A172 (cell line): Measurements from ENCODE around the gene ANKS1B. TPM values are rescaled to one million over a fixed set of nuclear protein-coding genes. Genes with fewer than 3 reads are reported as not detected.
A peak's percentile ranks its signal among the peaks of the same experiment; 100 is the strongest.

Source experiments
- DNase-seq: peaks from one replicate; pipeline ENCODE4 v3.0.0-alpha.2; 2015; ENCODE audit warnings: low spot score
- total RNA-seq: library from RNA; depleted of rRNA; stranded (reverse); fragments of >200 nt; shearing (Covaris generic); gene quantifications from 2 replicates; pipeline ENCODE4 v1.2.3, GENCODE V29; 2014

ANKS1B gene
- total RNA-seq, 1 experiment from 2014 or later, result 0.24 TPM

DNA sequence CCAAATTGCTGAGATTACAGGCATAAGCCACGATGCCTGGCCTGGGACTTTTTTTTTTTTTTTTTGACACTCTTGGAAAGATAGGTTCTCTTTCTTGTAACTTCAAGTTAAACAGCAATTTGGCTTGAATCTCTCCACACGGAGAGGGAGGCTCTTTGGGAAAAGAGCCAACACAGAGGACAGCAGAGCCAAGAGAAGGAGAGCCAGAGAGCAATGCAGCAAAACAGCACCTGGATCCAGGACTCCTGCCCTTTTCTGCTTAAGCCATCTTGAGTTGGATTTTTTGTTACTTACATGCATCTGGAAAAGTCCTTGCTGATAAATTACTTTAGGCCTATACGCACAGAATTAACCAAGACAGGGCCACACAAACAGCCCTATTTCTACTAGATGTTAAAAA is 1162.9 kb downstream of the ANKS1B start:
- no peak for DNase-seq

GRCh38 chr12:98821232-98821631 is 1163.5 kb downstream of the ANKS1B start:
- DNase-seq, result no peak

- DNase-seq, result no peak
These were observed 1164.8 kb downstream of the ANKS1B start for GRCh38 chr12:98819821-98820404.

- no peak for DNase-seq
These were observed 1165.7 kb downstream of the ANKS1B start for GRCh38 chr12:98819071-98819470.

DNA sequence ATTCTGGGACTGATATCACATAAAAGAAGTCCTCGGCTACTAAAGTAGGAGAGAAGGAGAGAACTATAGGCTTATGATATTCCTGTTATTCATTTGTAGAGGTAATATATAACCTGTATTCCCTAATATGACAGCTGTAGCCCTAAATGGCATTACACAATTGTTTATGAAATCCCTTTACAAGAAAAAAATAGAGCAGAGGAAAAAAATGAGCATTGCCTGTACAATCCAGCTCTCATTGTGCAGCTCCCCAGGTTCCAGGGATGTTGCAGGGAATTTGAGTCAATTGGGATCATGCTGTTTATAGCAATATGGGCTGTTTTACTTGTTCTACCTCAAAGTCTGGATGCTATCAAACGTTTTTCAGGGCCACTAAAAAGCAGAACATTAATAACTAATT is 1166.5 kb downstream of the ANKS1B start:
- DNase-seq, result no peak

- DNase-seq, result no peak
These were observed 1167.0 kb downstream of the ANKS1B start for GRCh38 chr12:98817742-98818141.

DNA sequence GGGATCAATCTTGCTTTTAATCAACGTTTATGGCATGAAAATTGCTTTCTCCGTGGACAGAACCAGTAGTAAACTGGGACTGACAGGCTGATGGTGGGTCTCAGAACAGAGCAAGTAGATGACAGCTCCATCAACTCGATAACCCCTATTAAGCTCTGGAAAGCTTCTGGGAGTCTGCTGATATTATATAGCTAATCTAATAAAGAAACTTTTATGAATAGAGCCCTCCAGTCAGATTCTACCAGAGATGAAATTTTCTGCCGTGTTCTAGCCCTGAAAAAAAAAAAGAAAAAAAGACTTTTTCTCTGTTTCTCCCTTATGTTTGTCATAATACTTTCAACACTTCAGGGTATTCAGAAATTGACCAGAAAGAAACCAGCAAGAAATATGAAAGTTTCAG is 1168.0 kb downstream of the ANKS1B start:
- no peak for DNase-seq

DNA sequence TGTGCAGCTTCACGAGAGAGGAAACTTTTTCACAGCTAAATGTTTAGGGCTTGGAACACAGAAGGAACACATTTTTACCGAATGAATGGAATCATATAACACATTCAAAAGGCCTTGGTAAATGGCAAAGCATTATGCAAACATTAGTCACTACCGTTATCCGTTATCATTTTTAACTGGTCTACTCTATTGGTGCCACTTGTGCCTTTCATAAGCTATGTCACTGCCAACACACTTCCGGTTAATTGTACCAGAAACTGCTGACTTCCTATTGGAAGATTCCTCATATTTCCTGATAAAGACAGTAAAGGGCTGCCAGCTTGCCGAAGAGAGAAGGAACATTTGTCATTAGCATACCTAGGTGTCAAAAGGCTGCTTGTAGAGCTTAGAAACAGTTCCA is 1170.5 kb downstream of the ANKS1B start:
- DNase-seq, result peak; percentile 64

DNA sequence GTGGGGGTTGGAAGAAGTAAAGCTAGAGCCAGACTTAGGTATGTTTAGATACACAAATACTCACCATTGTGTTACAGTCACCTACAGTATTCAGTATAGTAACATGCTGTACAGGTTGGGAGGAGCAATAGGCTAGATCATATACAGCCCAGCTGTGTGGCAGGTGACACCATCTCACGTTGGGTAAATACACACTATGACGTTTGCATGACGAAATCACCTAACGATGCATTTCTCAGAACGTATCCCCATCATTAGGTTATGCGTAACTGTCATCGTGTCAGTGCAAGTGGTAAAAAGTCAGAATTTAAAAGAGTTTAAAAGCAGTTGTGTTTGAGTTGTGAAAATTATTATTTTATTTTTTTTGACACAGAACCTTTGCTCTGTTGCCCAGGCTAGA is 1172.5 kb downstream of the ANKS1B start:
- no peak for DNase-seq

DNA sequence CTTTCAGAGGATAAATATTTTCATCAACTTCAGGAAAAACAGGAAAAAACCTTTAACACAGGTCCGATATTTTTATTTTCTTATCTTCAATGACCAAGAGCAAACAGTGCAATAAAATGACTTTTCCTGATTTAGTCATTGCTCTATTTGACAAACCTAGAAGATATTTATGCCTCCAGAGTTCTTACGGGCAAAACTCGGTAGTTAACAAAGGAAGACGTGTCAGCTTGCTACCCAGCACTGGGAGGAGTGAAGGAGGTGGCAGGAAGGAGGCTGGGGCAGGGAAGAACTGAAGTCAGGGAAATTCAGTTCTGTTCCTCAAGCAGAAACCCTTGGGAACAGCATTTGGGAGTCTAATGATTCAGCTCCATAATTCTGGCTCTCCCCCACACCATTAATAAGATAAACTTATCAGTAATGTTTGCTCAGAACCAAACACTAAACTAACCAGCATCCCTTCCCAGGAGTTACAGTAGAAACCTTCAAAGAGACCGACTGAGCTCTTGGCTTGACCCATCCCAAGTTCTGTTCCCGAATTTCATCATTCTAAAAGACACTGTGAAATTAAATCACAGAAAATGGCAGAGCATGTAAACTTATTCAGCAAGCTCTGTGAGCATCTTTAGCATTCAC is 1176.4 kb downstream of the ANKS1B start:
- no peak for DNase-seq

DNA sequence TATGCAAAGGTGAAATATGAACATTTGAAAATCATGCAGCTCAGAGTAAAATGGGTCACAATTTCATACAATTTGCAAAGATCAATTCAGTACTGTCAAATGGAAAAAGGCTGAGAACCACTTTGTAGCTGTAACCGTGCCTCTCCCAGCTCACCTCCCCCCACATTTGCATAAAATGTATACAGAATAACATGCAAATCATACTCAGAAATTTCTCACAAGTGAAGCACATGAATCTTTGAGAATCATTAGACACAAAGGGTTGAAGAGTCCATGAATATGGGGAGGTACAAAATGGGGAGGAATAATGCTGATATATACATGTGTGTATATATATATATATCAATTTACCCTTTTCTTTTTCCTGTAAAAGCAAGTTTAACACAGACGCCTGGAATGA is 1177.5 kb downstream of the ANKS1B start:
- DNase-seq, result no peak

DNA sequence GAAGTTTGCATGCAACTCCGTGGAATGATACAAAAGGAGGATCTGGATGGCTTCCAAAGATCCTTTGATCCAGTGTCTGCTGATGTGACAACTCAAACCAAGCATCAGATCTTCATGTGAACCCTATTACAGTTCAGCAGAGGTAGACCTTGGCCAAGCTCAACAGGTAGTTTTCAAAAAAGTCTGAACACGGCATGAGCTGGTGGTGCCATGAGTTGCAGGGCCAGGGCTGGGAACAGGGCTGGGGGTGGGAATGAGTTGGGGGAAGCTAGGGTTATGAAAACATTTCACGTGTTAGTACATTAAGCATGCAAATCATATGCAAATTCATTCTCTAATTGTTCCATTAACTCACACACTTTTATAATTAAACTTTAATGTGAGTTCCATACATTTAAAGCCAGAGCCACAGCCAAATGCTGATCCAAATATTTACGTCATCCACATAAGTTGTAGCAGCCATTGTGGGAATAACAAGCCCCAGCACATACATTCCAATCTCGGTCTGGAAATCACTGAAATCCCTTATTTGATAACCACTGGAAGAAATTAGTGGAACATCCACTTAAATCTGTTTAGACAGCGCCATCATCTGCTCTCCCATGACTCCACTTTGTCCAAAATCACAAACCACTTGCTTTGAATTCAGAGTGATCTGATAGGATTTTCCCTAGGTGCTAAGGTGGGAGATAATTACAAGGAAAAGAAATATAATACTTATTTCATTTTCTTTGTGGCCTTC is 1181.1 kb downstream of the ANKS1B start:
- no peak for DNase-seq

DNA sequence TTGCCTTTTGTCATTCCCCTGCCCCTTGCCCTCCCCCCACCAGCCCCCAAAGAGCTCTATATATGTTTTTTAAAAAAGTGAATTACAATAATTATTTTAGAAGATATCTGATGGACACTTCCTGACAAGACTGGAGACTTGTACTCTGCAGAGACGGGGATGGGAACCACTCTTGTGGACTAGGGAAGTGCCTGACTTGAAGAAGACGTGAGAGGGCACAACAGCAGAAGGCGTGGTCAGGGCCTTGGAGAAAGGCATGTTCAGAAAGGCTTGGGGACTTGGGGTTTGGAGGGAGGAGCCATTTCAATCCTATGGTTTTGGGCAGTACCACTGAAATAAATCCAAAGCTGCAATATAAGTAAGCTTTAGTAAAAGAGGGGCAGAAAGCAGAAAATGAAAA is 1184.9 kb downstream of the ANKS1B start:
- no peak for DNase-seq

DNA sequence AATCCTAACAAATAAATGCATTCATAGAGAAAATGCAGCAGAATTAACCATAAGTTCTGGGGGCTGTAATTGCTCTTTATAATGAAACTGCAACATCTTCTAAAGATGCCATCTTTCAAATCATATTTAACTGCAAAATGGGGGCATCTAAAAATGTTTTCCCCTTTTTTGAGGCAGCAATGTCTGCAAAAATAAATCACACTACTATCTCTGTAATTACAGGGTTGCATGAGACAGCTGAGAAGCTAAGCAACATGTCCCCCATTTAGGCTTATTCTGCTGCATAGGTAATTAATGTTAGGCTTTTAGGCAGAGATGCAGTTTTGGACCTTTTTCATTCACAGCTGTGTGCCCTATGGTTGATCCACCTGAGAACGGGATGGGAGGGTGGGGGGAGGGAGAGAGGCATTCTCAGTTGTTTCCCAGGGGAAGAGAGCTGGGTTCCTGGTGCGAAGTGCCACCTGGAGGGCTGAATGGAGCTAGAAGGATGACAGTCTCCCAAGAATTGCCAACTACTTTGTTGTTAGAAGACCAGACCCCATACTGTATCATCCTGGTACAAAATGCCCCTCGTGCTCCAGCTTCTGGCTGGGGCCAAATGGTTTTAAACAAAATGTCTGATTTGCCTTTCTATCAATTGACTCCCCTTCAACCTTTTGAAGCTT is 1185.5 kb downstream of the ANKS1B start:
- DNase-seq, result no peak

DNA sequence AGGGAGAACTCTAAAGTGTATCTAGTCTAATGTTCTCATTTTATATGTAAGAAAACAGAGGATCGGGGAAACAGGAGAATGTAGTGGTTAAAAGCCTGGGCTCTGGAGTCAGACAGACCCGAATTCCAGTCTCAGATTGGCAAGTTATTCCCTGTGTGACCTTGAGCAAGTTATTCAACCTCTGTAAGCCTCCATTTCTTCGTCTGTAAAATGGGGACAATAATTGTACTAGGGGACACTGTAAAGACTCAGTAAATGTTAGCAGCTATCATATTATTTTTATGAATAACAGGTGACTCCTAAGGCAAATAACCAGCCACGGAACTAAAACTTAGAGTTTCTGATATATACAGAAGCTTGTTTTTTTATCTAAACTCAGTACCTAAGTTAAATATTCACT is 1187.5 kb downstream of the ANKS1B start:
- DNase-seq, result no peak

DNA sequence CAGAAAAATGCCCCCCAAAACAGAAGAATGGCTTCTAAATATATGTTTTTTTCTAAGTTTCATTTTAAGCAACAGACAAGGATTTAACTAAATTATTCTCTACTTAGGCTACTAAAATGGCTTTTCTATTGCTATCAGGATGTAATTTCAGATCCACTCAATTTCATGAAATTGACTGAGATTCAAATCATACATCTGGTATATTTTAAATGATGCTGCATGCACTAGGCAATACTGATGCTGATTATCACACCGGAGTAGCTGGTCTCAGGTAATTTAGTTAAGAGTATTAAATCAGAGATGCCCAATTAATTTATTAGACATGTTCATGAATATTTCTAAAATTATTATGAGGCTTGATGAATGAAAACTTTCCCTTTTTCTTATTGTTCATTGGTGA is 1188.0 kb downstream of the ANKS1B start:
- DNase-seq, result no peak

DNA sequence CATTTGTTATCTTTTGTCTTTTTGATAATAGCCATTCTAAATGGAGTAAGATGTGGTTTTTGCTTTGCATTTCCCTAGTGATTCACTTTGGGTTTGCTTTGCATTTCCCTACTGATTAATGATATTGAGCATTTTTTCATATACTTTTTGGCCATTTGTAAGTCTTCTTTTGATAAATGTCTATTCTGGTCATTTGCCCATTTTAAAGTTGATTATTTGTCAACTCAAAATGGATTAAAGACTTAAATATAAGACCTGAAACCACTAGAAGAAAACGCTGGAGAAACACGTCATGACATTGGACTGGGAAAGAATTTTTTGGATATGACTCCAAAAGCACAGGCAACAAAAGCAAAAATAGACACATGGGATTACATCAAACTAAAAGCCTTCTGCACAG is 1191.6 kb downstream of the ANKS1B start:
- no peak for DNase-seq

DNA sequence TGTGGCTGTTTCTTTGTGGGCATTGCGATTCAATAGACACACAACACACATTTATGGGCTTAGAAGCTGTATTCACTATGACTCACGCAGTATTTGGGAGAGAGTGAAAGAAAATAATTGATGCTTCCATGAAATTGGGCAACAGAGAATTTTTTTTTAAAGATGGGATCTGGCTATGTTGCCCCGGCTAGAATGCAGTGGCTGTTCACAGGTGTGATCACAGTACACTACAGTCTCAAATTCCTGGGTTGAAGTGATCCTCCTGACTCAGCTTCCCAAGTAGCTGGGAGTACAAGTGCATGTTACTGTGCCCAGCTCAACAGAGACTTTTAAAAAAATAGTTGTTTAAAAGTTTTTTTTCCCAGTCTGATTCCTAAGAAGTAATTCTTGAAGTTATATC is 1193.3 kb downstream of the ANKS1B start:
- no peak for DNase-seq

GRCh38 chr12:98788396-98788795 is 1196.3 kb downstream of the ANKS1B start:
- no peak for DNase-seq

- no peak for DNase-seq
These were observed 1198.1 kb downstream of the ANKS1B start for GRCh38 chr12:98786653-98787052.

DNA sequence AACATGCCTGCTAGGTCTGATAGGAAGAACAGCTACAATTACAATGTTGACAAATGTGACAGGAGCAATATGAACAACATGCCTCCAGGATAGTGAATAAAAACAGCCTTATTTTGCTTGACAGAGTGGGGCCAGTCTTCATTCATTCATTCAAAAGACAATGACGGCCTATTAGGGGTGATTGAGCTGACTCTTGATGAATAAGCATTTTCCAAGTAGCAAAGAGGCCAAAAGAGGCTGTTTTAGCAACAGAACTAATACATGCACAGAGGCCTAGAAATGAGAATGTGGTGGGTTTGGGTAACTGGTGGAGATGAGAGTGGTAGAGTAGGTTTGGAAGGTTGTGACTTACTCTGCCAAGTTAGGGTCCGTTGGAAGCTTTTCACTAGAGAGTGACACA is 1201.3 kb downstream of the ANKS1B start:
- DNase-seq, result no peak

DNA sequence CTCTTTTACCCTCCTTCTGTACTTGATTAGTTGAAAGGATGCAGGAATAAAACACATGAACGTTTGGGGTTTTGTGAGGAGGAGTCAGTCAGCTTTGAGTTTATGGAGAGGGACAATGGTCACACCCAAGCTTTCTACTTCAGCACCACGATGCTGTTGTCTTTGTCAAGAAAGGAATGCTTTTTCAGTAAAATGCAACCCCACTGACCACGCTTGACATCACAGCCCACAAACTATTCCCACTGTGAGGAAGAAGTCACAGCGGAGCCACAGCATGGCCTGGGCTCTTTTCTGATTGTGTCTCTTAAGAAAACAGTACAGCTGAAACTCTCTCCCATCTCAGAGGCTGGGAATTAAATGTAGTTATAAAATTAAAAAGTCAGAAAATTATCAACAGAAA is 1204.5 kb downstream of the ANKS1B start:
- DNase-seq, result peak; percentile 4

DNA sequence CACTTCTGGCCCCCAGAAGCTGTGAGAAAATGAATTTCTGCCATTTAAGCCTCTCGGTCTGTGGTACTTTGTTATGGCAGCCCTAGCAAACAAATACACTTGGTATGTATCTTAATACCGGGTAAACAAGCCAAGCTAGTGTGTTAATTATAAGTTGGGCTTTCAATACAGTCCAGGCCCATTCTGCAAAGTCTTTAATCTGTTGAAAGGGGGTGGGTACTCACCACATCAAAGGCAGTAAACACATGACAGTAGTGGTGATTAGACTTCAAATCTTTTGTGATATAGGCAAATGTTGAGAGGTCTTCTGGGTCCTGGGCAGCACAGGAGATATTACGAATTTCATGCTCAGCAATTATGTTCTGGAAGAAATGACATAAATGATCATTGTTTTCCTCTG is 1211.9 kb downstream of the ANKS1B start:
- no peak for DNase-seq
